Myocyte (in vitro differentiated cells): ENCODE measurements around the gene TRIM46. TPM values are rescaled to one million over a fixed set of nuclear protein-coding genes. Genes with fewer than 3 reads are reported as not detected.
A peak's percentile ranks its signal among the peaks of the same experiment; 100 is the strongest.

Source experiments
- DNase-seq: peaks from one replicate; pipeline ENCODE4 v3.0.0-alpha.2; 2012; ENCODE audit warnings: low read depth
- total RNA-seq: library from RNA; depleted of rRNA; stranded (reverse); fragments of >200 nt; gene quantifications from 2 replicates; pipeline ENCODE4 v1.2.3, GENCODE V29; 2014

Gene TRIM46
- total RNA-seq, 1 donor from 2014 or later = 0.62 TPM

DNA sequence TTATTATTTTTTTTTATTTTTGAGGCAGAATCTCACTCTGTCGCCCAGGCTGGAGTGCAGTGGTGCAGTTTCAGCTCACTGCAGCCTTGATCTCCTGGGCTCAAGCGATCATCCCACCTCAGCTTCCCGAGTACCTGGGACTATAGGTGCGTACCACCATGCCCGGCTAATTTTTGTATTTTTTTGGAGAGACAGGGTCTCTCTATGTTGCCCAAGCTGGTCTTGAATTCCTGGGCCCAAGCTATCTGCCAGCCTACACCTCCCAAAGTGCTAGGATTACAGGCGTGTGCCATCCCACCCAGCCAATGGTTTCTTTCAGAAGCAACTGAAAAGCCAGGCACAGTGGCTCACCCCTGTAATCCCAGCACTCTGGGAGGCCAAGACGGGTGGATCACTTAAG lies 2.8 kb upstream of the TRIM46 start:
- no peak for DNase-seq

DNA sequence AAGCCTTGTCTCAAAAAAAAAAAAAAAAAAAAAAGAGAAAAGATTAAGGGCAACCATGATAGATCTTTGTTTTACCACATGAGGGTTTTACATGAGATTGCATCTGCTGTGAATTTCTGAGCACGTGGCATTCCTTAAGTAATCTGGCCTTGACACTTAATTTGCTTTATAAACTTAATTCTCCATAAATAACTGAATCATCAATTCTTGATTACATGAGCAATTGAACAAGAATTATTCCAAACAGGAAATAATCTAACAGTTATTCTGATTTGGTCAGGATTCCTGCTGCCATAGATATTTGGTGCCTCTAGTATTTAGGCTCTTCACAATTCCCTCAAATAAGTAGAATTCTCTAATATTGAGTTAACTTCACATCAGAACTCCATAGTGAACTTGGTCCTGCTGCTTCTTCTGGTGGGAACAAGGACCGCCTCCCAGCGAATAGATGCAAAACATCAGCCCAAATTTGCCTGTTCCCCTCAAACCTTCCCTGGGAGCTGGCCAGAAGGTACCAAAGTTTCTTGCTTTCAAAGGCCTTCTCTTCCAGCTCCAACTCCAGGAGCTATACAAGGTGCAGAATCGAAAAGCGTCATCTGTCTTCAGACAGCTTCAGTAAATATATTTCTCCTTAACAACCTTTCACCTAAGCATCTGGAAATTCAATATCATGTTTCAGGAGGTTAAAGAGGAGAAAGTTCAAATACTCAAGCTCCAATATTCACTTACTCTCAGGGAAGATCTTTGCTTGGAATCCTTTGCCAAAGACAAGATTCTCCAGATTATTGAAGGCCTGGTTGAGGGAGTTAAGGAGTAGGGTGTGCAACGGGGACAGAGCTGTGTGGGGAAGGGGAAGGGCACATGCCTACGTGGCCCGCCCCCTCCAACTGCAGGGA lies 1.6 kb upstream of the TRIM46 start:
- no peak for DNase-seq

DNA sequence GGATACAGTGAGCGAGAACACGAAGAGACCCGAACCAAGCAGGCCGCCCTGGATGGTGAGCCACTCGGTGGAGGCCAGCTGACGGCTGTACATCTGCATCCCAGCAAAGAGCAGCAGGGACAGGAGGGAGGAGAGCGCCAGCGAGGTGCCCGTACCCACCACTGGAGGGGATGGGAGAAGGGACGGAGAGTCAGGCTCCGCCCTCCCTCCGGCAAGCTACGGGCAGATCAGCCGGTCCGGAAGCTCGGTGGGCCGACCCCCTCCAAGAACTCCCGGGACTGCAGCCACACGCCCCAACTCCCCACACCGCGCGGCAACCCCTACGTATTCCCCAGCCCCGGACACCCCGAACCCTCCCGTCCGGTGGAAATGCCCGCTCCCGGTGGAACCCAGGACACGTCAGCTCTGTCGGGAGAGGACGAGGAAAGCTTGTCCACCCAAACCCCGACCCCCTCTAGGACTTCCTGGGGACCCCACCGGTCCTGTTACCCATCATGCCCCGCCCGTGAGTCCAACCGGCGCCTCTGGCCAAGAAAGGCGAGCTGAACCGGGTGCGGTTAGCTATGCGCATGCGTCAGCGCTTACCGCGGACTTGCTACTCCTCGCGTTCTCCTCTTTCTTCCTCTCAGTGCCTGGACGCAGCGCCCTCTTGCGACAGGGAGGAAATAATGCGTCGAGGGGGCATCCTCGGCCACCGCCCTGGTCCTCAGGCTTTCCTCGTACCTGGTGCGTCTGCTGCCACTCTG lies 744 bp upstream of the TRIM46 start, which contains the start of gene KRTCAP2:
Gene KRTCAP2, minus strand, starts transcription at position 573 of the 746 bp plus-strand sequence. Its CDS starts 80 bp downstream, at position 493.
- peak; percentile 97 for DNase-seq

DNA sequence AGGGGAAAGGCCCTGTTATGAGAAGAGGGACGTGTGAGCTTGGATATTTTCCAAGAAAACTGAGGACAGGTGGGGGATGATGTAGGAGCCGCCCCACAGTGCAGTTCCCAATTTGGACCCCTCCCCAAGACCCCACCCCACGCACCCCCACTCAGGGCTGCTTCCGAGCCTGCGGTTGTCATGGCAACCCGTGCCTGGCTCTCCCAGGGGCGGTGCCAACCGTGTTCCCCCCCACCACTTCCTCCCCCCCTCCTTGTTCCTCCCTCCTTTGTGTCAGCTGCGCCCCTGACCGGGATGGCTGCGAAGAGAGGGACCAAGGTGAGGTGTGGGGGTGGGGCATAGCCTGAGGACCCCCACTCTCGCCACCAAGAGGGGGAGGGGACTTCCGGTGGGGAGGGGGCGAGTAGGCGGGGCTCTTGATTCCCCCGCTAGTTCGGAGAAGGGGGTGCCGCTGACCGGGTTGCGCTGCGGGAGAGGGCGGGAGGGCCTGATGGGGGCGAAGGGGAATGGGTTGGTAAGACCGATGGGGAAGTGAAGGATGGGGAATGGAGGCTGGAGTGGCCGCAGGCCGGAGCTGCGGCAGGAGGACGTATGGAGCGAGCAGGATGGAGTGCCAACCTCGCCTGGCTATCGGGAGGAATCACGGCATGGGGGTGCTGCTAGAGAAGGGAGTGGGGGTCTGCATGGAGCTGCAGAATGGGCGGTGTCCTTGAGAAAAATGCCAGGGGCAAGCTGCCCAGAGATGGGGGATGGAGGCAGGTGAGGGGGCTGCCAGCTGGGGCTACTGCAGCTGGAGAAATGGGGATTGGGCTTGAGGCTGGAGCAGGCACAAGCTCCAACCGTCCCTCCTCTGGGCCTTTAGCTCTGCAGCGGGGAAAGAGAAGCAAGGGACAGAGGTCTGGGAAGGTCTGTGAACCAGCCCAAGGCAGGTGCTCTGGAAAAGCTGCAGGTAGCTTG lies 953 bp downstream of the TRIM46 start:
- DNase-seq = no peak

DNA sequence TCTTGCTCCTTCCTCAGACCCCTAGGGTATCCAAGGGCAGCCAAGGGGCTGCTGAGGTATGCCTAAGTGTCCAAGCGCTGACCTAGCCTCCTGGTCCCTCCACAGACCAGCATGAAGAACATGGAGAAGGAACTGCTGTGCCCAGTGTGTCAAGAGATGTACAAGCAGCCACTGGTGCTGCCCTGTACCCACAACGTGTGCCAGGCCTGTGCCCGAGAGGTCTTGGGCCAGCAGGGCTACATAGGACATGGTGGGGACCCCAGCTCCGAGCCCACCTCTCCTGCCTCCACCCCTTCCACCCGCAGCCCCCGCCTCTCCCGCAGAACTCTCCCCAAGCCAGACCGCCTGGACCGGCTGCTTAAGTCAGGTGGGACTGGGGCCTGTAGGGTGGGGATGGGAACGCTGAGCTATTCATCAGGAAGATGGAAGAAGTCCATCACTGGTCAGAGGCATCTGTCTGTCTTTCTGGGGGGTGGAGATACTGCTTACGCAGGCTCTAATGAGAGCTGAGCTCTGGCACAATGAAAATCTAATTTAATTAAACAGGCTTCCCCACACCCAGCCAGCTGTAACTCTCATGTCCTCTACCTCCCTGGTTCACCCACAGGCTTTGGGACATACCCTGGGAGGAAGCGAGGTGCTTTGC lies 1.8 kb downstream of the TRIM46 start:
- DNase-seq = no peak

DNA sequence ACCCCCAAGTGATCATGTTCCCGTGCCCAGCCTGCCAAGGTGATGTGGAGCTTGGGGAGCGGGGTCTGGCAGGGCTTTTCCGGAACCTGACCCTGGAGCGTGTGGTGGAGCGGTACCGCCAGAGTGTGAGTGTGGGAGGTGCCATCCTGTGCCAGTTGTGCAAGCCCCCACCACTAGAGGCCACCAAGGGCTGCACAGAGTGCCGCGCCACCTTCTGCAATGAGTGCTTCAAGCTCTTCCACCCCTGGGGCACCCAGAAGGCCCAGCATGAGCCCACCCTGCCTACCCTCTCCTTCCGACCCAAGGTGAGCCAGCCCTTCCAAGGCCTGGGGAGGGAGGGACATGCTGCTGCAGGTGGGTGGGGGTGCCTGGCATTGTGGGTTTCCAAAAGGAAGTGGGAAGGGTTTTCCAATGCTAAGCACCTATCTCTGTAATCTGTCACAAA lies 2.3 kb downstream of the TRIM46 start:
- no peak for DNase-seq

DNA sequence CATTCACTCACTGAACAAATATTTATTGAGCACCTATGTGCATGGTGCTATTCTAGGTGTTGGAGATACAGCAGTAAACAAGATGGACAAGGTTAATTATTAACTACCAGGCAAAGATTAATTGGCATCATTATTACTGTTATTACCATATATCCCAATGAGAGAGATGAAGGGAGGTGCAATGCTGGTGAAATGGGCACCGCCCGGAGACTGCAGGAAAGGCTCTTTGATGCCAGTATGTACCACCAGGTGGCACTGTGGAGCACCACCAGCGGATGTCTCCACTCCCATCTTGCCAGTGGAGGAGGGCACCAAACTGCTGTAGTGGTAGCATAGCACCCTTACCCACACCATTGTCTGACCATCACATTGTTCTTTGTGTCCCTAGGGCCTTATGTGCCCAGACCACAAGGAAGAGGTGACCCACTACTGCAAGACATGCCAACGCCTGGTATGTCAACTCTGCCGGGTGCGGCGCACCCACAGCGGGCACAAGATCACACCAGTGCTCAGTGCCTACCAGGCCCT lies 3.0 kb downstream of the TRIM46 start:
- peak; percentile 85 for DNase-seq

DNA sequence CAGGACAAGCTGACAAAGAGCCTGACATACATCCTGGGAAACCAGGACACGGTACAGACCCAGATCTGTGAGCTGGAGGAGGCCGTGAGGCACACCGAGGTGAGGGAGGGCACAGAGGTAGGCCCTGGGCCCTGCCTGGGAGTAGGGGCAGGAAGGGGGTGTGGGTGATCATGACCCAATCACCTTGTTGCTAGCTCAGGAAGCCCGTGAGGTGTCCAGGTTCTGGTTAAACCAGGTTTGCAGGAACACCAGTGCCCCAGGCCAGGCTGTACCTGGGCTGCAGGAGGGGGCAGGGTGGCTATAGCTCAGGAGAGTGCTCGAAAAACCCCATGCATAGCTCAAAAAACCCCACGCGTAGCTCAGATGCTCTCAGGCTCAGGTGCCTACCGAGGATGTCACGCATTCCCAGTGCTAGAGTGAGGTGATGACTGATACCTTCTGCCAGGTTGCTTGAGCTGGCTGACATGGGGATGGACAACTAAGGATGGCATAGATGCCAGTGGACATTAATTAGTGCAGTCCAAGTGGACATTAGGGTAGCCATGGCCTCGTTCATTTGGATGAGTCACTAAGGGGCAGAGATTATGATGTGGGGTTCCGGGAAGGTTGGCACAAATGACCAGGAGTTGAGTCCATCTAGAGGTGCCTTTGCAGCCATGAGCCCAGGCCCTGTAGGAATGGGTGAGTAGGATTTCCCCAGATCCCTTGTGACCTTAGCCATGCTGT lies 3.7 kb downstream of the TRIM46 start:
- no peak for DNase-seq

DNA sequence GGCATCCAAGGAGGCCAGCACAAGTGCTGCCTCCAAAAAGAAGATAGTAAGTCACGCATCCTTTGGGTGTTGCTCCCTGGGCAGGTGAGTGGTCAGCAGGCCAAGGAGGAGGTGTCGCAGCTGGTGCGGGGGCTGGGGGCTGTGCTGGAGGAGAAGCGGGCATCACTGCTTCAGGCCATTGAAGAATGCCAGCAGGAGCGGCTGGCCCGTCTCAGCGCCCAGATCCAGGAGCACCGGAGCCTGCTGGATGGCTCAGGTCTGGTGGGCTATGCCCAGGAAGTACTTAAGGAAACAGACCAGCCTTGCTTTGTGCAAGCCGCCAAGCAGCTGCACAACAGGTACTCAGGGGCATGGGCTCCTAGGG lies 4.3 kb downstream of the TRIM46 start:
- no peak for DNase-seq

DNA sequence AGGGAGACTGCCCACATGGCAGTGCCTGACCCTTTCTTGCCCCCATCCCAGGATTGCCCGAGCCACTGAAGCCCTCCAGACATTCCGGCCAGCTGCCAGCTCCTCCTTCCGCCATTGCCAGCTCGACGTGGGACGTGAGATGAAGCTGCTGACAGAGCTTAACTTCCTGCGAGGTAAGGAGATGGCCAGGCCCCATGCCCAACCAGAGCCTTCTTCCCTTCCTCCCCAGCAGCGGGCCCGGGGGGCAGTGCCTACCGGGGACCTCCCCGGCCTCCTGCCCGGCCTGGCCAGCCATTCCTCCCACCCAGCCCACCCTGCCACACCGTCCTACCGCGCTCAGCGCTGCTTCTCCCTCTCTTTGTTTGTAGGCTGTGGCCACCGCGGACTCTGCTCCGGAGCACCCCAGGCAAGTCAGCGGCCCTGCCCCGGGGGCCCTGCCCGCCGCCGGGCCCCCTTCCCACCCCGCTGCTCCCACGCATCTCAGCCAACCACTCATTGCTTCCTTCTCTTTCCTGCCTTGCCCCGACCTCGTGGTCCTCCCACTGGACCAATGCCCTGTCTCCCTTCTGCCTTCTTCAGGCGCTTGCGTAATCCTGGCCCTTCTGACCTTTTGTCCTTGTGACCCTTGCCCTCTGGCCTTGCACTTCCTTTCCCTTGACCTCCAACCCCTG lies 4.9 kb downstream of the TRIM46 start:
- no peak for DNase-seq

DNA sequence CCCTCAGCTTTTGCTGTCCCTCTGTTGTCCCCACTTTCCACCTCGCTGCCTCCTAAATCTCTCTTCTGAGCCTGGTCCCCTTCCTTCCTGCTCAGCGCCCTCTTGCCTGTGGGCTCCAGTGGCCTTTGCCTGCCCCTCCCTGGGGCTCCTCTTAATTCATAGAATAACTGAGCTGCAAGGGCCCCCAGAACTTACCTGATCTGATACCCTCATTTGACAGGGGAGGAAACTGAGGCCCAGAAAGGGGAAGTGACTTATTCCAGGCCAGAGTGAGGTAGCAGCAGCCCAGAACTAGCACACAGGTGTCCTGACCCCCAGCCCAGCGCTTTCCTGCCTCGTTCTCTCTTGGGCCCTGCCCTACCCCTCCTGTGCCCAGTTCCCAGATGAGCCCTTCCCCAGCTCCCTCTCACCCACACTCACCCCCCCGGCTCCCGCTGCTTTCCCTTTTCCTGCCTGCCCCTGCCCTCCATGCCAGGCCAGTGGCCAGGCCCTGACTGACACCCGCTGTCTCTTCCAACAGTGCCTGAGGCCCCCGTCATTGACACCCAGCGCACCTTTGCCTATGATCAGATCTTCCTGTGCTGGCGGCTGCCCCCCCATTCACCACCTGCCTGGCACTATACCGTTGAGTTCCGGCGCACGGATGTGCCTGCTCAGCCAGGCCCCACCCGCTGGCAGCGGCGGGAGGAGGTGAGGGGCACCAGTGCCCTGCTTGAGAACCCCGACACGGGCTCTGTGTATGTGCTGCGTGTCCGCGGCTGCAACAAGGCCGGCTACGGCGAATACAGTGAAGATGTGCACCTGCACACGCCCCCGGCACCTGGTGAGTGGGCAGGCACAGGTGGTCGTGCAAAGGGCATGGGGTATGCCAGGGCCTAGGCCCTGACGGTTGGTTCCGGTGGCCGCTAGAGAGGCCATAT lies 5.7 kb downstream of the TRIM46 start:
- DNase-seq = no peak

DNA sequence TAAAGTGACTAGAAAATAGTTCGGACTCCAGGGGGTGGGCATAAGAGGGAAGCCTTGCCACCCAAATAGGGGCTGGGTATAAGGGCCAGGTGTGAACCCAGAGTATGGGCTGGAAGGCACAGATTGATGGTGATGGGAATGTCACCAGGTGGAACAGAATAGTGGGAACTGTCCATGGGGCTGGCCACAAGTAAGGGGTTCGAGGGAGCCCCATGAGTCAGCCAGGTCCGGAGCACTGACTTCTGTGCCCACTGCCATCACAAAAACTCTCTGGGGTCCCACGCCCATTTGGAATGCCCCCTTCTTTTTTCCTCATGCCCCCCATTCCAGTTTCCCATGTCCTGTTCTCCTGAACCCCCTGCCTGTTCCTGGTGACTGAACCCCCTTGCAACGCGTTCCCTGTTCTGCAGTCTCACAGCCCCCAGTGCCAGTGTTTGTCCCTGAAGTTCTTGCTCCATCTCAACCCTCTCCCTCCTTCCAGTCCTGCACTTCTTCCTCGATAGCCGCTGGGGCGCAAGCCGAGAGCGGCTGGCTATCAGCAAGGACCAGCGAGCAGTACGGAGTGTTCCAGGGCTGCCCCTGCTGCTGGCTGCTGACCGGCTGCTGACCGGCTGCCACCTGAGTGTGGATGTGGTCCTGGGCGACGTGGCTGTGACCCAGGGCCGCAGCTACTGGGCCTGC lies 7.9 kb downstream of the TRIM46 start:
- no peak for DNase-seq

DNA sequence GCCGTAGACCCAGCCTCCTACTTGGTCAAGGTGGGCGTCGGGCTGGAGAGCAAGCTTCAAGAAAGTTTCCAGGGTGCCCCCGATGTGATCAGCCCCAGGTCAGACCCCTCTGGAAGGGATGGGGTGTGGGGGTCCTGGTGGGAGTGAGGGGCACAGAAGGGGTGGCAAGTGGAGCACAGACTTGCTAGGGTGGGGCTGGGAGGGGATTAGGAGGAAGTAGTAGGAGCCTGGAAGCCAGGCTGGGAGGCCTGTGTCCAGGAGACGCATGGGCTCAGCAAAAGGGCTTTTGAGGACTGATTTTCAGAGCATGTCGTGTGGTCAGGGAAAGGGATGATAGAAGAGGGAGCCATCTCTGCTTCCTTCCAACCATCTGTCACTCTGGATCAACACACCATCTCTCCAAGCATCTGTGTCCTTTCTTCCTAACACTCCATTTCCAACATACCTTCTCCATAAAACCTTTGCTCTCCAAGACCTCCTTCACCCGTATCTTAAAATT lies 8.5 kb downstream of the TRIM46 start:
- DNase-seq = no peak

DNA sequence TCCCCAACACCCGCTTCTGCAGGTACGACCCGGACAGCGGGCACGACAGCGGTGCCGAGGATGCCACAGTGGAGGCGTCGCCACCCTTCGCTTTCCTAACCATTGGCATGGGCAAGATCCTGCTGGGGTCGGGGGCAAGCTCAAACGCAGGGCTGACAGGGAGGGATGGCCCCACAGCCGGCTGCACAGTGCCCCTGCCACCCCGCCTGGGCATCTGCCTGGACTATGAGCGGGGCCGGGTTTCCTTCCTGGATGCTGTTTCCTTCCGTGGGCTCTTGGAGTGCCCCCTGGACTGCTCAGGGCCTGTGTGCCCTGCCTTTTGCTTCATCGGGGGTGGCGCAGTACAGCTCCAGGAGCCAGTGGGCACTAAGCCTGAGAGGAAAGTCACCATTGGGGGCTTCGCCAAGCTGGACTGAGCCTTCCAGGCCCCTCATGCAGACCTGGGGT lies 10.1 kb downstream of the TRIM46 start:
- no peak for DNase-seq

DNA sequence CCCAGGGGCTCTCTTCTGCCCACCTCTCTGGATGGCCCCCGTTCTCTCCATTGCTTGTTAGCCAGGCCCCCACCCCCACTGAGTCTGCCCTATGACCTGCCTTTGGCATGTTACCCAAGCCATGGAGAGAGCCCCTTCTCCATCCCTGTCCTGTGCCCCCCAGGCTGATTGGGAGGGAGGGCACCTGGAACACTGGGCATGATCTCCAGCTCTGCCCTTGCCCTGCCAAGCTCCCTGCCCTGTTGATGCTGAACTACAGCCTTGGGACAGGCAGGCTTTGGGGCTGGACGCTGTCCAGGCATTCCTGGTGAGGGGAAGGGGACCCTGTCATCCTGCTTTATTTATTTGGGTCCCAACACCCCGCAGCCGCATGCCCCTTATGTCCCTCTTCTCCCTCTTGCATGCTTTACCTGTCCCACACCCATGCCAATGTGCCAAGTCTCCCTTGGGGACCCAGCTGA lies 10.7 kb downstream of the TRIM46 start:
- DNase-seq = no peak

DNA sequence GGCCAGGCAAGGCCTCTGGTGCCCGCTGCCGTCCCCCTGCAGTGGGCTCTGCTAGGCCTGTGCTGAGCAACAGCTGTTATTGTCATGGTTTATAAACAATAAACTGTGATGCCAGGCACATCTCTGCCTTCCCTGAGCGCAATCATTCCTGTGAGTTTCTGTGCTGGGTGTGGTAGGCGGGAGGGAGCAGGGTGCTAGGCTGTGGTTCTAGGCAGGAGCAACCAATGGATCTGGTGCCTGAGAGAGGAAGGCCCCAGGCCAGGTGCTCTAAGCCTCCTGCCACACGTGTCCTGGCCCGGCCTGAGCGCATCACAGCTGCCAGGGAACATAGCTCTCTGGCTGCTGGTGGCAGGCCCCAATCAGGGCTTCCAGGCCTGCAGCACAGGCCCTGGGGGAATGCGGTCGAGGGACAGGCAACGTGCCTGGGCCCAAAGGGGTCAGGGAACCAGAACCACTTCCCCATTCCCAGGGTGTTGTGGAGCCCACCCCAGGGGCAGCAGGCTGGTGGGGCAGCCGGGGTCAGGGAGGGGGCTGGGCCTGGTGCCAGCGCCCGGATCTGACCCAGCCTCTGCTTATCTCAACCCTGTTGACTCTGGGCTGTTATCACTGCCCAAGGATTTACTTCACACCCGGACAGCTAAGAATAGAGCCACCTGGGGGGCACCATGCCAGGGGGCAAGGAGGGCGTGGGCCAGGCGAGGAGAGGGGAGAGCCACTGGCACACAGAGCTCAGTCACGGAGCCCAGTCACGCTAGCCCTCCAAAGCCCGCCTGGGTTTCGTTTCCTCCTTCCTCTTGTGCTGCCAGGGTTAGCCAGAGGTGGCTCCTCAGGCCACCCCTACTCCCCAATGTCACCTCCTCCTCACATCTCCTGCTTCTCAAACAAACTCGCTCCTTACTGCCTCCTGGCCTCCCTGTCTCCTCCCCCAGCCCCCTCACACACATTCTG lies 11.5 kb downstream of the TRIM46 start:
- peak; percentile 35 for DNase-seq
